Colonic mucosa (tissue), 4 donors: ENCODE measurements around the gene TMEM175. TPM values are rescaled to one million over a fixed set of nuclear protein-coding genes. Genes with fewer than 3 reads are reported as not detected.
A peak's percentile ranks its signal among the peaks of the same experiment; 100 is the strongest.
"Not testable (repeated sequence)": the region's sequence is repeated elsewhere in the genome, so short reads cannot be mapped to it uniquely, and the experiment has no call there.

Source experiments
- DNase-seq: peaks from one replicate; pipeline ENCODE4 v3.0.0-alpha.2; 2020
- H3K27ac ChIP-seq: fragments of 200-600 bp; one replicate; pipeline ENCODE4 v1.8.0; 2021
- H3K27me3 ChIP-seq: fragments of 200-600 bp; one replicate; pipeline ENCODE4 v1.8.0; 2021
- H3K36me3 ChIP-seq: fragments of 200-600 bp; one replicate; pipeline ENCODE4 v1.8.0; 2021
- H3K4me1 ChIP-seq: fragments of 200-600 bp; one replicate; pipeline ENCODE4 v1.8.0; 2021; ENCODE audit warnings: mild to moderate bottlenecking
- H3K4me3 ChIP-seq: fragments of 200-600 bp; one replicate; pipeline ENCODE4 v1.8.0; 2021
- H3K9ac ChIP-seq, 2 donors: one replicate each; pipeline ENCODE4 v1.7.0; 2013; ENCODE audit warnings: control low read depth in 2 of 2, low read depth in 2 of 2, low read length in 2 of 2
- H3K9me3 ChIP-seq: fragments of 200-600 bp; one replicate; pipeline ENCODE4 v1.8.0; 2021
- CTCF ChIP-seq: fragments of 200-600 bp; IDR thresholded peaks from one replicate; pipeline ENCODE4 v1.8.0; 2022; ENCODE audit warnings: antibody characterized with exemption, mild to moderate bottlenecking
- intact Hi-C: fragments of 100-400 bp; cut with DNase I; formaldehyde crosslinking; loops from one replicate; pipeline ENCODE4 v1.14.1; 2022
- total RNA-seq, 2 donors: library from RNA; stranded (reverse); fragmentation: NEBNext Ultra II Directional in 1 of 2; extraction: Animal tissue kit (Norgen Biotek cat#: 25700) in 1 of 2; gene quantifications; one replicate each; pipeline ENCODE4 v1.2.1, GENCODE V29; 2021
- donor health status: healthy.
- donor health status: DM: no; HTN: no; CAD: no.
- donor health status: DM: no; HTN: no; CAD: no.

The TMEM175 gene
- total RNA-seq, 2 donors from 2014 or later, result 17.7 to 30.2 TPM

GRCh38 chr4:929096-929765, 3.0 kb upstream of the TMEM175 start:
- peaks cover 19% of the 10 kb centered on the region for H3K4me1 ChIP-seq
- no peak overlapping the region for H3K9ac ChIP-seq
- no peak for TF ChIP-seq CTCF
- no peaks in the 10 kb centered on the region for H3K9me3 ChIP-seq
- no peaks in the 10 kb centered on the region for H3K27me3 ChIP-seq
- DNase-seq, result no peak
- peak overlapping the region; percentile 91 for H3K27ac ChIP-seq
- no peaks in the 10 kb centered on the region for H3K36me3 ChIP-seq
- no peak overlapping the region for H3K4me3 ChIP-seq
- intact Hi-C loops, result no loop called here

- intact Hi-C loops, result no loop called here
- DNase-seq, result peak; percentile 38
- Histone ChIP-seq H3K4me3 (peak overlapping the region; percentile 96), H3K9me3 (no peaks in the 10 kb centered on the region), H3K9ac (peak overlapping the region in 1 of 2 donors; percentile 95), H3K36me3 (no peaks in the 10 kb centered on the region), H3K27me3 (no peaks in the 10 kb centered on the region), H3K27ac (peak overlapping the region; percentile 91), H3K4me1 (peaks cover 19% of the 10 kb centered on the region)
- TF ChIP-seq CTCF, result no peak
These were observed 2.2 kb upstream of the TMEM175 start for GRCh38 chr4:930028-930551.

- H3K4me3 ChIP-seq, result peak overlapping the region; percentile 96
- TF ChIP-seq CTCF, result no peak
- H3K27ac ChIP-seq, result peak overlapping the region; percentile 91
- H3K4me1 ChIP-seq, result peaks cover 19% of the 10 kb centered on the region
- DNase-seq, result peak; percentile 46
- intact Hi-C loops, result no loop called here
- H3K9ac ChIP-seq, result peak overlapping the region; percentile 95 to 99
- H3K36me3 ChIP-seq, result no peaks in the 10 kb centered on the region
- H3K9me3 ChIP-seq, result no peaks in the 10 kb centered on the region
- H3K27me3 ChIP-seq, result no peaks in the 10 kb centered on the region
These were observed 1.4 kb upstream of the TMEM175 start for GRCh38 chr4:930827-931193.

- Histone ChIP-seq H3K4me3 (peak overlapping the region; percentile 96), H3K9me3 (no peaks in the 10 kb centered on the region), H3K9ac (peak overlapping the region; percentile 95 to 99), H3K36me3 (no peaks in the 10 kb centered on the region), H3K4me1 (peaks cover 19% of the 10 kb centered on the region), H3K27me3 (no peaks in the 10 kb centered on the region), H3K27ac (peak overlapping the region; percentile 91)
- intact Hi-C loops, result no loop called here
- peak; percentile 58 for DNase-seq
- TF ChIP-seq CTCF, result no peak
These were observed 883 bp upstream of the TMEM175 start for GRCh38 chr4:931194-931959.

GRCh38 chr4:932713-933070, 432 bp downstream of the TMEM175 start:
- H3K27ac ChIP-seq, result peak overlapping the region; percentile 91
- peak overlapping the region; percentile 68 to 95 for H3K9ac ChIP-seq
- peaks cover 19% of the 10 kb centered on the region for H3K4me1 ChIP-seq
- peak; percentile 37 for DNase-seq
- H3K27me3 ChIP-seq, result no peaks in the 10 kb centered on the region
- no peak for TF ChIP-seq CTCF
- intact Hi-C loops, result no loop called here
- no peaks in the 10 kb centered on the region for H3K36me3 ChIP-seq
- peak overlapping the region; percentile 96 for H3K4me3 ChIP-seq
- H3K9me3 ChIP-seq, result no peaks in the 10 kb centered on the region

- H3K4me3 ChIP-seq, H3K27me3 ChIP-seq, DNase-seq, H3K36me3 ChIP-seq, intact Hi-C loops, H3K9me3 ChIP-seq, H3K9ac ChIP-seq, H3K27ac ChIP-seq, H3K4me1 ChIP-seq: not testable (repeated sequence)
These were observed 7.2 kb downstream of the TMEM175 start for GRCh38 chr4:939508-939907.
